H1 (cell line): ENCODE measurements around the gene ARL9. TPM values are rescaled to one million over a fixed set of nuclear protein-coding genes. Genes with fewer than 3 reads are reported as not detected.

Source experiments
- CTCF ChIA-PET: fragments of 300-600 bp; sonication (Branson Sonifier 250); formaldehyde crosslinking; loops from one replicate; lab custom pipeline; 2021; ENCODE audit not compliant: partially characterized antibody; lab: Charles Lee
- POLR2A ChIA-PET: fragments of 300-600 bp; sonication (Branson Sonifier 250); formaldehyde crosslinking; loops from one replicate; lab custom pipeline; 2021; ENCODE audit warnings: inconsistent platforms; ENCODE audit not compliant: partially characterized antibody; lab: Charles Lee
- DNase-seq, 2 experiments: peaks; one replicate each; pipeline versions ENCODE4 v3.0.0 to v3.0.0-alpha.2; 2010 to 2022; ENCODE audit warnings: low spot score in 2 of 2, low read depth in 1 of 2, mixed read lengths in 1 of 2
- FAIRE-seq: peaks from 2 replicates; lab custom pipeline; 2011; peaks lifted over from hg19 to GRCh38; lab: Jason Lieb, UNC
- H2AFZ ChIP-seq: 2 replicates; pipeline ENCODE4 v1.8.1; 2012; ENCODE audit warnings: low read length, inconsistent platforms
- H2AK5ac ChIP-seq: 2 replicates; pipeline ENCODE4 v1.6.1; 2013; ENCODE audit warnings: low read depth, low read length
- H2BK120ac ChIP-seq: replicated peaks from 2 replicates; pipeline ENCODE3; 2013; ENCODE audit warnings: low read depth, low read length, inconsistent platforms
- H2BK12ac ChIP-seq: 2 replicates; pipeline ENCODE4 v1.6.1; 2013; ENCODE audit warnings: low read depth, low read length
- H2BK15ac ChIP-seq: 2 replicates; pipeline ENCODE4 v1.6.1; 2013; ENCODE audit warnings: low read length
- H2BK20ac ChIP-seq: 2 replicates; pipeline ENCODE4 v1.6.1; 2013; ENCODE audit warnings: low read length
- H2BK5ac ChIP-seq: 2 replicates; pipeline ENCODE4 v1.6.1; 2013; ENCODE audit warnings: low read depth, low read length
- H3K14ac ChIP-seq: 2 replicates; pipeline ENCODE4 v1.6.1; 2013; ENCODE audit warnings: inconsistent platforms; ENCODE audit not compliant: insufficient read length
- H3K18ac ChIP-seq: 2 replicates; pipeline ENCODE4 v1.6.1; 2013; ENCODE audit warnings: low read length; ENCODE audit errors: extremely low read depth
- H3K23ac ChIP-seq: 2 replicates; pipeline ENCODE4 v1.6.1; 2013; ENCODE audit warnings: inconsistent platforms; ENCODE audit not compliant: insufficient read length
- H3K23me2 ChIP-seq: 2 replicates; pipeline ENCODE4 v1.6.1; 2013; ENCODE audit warnings: low read depth, low read length
- H3K27ac ChIP-seq: 2 replicates; pipeline ENCODE4 v1.6.1; 2011; ENCODE audit warnings: low read depth, low read length, inconsistent platforms
- H3K27me3 ChIP-seq, 4 experiments: replicated peaks in 1 of 4; 1 replicate in 1 of 4; 2 replicates in 3 of 4; pipeline versions ENCODE4 v1.6.1 to v1.8.1; 2011 to 2013; ENCODE audit warnings: low read length in 3 of 4, mild to moderate bottlenecking in 3 of 4, inconsistent platforms in 2 of 4, mixed read lengths in 2 of 4, moderate library complexity in 1 of 4; ENCODE audit not compliant: control insufficient read depth in 3 of 4, insufficient read depth in 3 of 4; ENCODE audit errors: extremely low read depth in 1 of 4
- H3K36me3 ChIP-seq, 4 experiments: 2 replicates each; pipeline versions ENCODE4 v1.6.1 to v1.8.1; 2011 to 2013; ENCODE audit warnings: mild to moderate bottlenecking in 4 of 4, low read length in 3 of 4, moderate library complexity in 2 of 4, control low read depth in 1 of 4, inconsistent platforms in 1 of 4; ENCODE audit not compliant: insufficient read depth in 4 of 4, control insufficient read depth in 2 of 4
- H3K4ac ChIP-seq: replicated peaks from 2 replicates; pipeline ENCODE3; 2013; ENCODE audit warnings: low read length, low read depth, mixed read lengths, inconsistent platforms; ENCODE audit not compliant: insufficient read length
- H3K4me1 ChIP-seq, 4 experiments: replicated peaks in 1 of 4; 1 replicate in 1 of 4; 2 replicates in 3 of 4; pipeline versions ENCODE4 v1.6.1 to v1.8.1; 2011 to 2013; ENCODE audit warnings: low read length in 3 of 4, inconsistent platforms in 2 of 4, mixed read lengths in 1 of 4; ENCODE audit not compliant: insufficient read depth in 4 of 4, control insufficient read depth in 3 of 4
- H3K4me2 ChIP-seq, 2 experiments: 2 replicates each; pipeline versions ENCODE4 v1.6.1 to v1.8.1; 2011 to 2013; ENCODE audit warnings: low read depth in 2 of 2, low read length in 2 of 2, control low read depth in 1 of 2, inconsistent platforms in 1 of 2, mild to moderate bottlenecking in 1 of 2; ENCODE audit not compliant: insufficient read depth in 1 of 2
- H3K4me3 ChIP-seq, 4 experiments: fragments of 200-600, 300-600 bp in 1 of 4; sonication (generic), shearing (Covaris generic), sonication (Bioruptor Twin) in 1 of 4; 2 replicates each; pipeline versions ENCODE4 v1.5.1 to v1.8.1; 2011 to 2016; ENCODE audit warnings: low read length in 4 of 4, low read depth in 3 of 4, control low read depth in 2 of 4, inconsistent platforms in 2 of 4, mild to moderate bottlenecking in 2 of 4, mixed read lengths in 1 of 4, moderate library complexity in 1 of 4; ENCODE audit not compliant: insufficient read depth in 2 of 4; ENCODE audit errors: extremely low read depth in 1 of 4
- H3K56ac ChIP-seq: replicated peaks from 2 replicates; pipeline ENCODE3; 2013; ENCODE audit warnings: low read depth, mild to moderate bottlenecking, mixed read lengths, low read length, inconsistent platforms; ENCODE audit not compliant: insufficient read length
- H3K79me1 ChIP-seq: 2 replicates; pipeline ENCODE4 v1.6.1; 2013; ENCODE audit warnings: low read depth, low read length, control low read depth
- H3K79me2 ChIP-seq, 2 experiments: 2 replicates each; pipeline versions ENCODE4 v1.6.1 to v1.8.1; 2012 to 2013; ENCODE audit warnings: low read length in 2 of 2, mild to moderate bottlenecking in 2 of 2, inconsistent platforms in 1 of 2; ENCODE audit not compliant: insufficient read depth in 2 of 2, control insufficient read depth in 1 of 2
- H3K9ac ChIP-seq, 4 experiments: replicated peaks in 1 of 4; 1 replicate in 1 of 4; 2 replicates in 3 of 4; pipeline versions ENCODE4 v1.6.1 to v1.8.1; 2011 to 2013; ENCODE audit warnings: low read depth in 3 of 4, low read length in 3 of 4, control low read depth in 2 of 4, mild to moderate bottlenecking in 2 of 4, moderate library complexity in 2 of 4, inconsistent platforms in 1 of 4; ENCODE audit errors: extremely low read depth in 1 of 4
- H3K9me3 ChIP-seq, 2 experiments: 2 replicates each; pipeline versions ENCODE4 v1.6.1 to v1.8.1; 2012 to 2013; ENCODE audit warnings: mild to moderate bottlenecking in 2 of 2, moderate library complexity in 2 of 2, control low read depth in 1 of 2, inconsistent platforms in 1 of 2, low read depth in 1 of 2, low read length in 1 of 2, mixed read lengths in 1 of 2; ENCODE audit not compliant: insufficient read depth in 2 of 2
- H4K20me1 ChIP-seq, 2 experiments: replicated peaks in 1 of 2; 2 replicates each; pipeline versions ENCODE3 to v1.8.1; 2011 to 2013; ENCODE audit warnings: inconsistent platforms in 2 of 2, low read length in 2 of 2, mild to moderate bottlenecking in 1 of 2; ENCODE audit not compliant: insufficient read depth in 2 of 2, control insufficient read depth in 1 of 2
- H4K5ac ChIP-seq: 2 replicates; pipeline ENCODE4 v1.6.1; 2013; ENCODE audit warnings: low read length, low read depth, mixed read lengths, inconsistent platforms; ENCODE audit not compliant: insufficient read length
- H4K8ac ChIP-seq: 2 replicates; pipeline ENCODE4 v1.8.0; 2013; ENCODE audit warnings: mild to moderate bottlenecking, moderate library complexity, low read length, inconsistent platforms; ENCODE audit not compliant: insufficient read depth; ENCODE audit errors: extremely low read depth
- H4K91ac ChIP-seq: replicated peaks from 2 replicates; pipeline ENCODE3; 2013; ENCODE audit warnings: low read length, mixed read lengths, inconsistent platforms; ENCODE audit not compliant: insufficient read length
- BACH1 ChIP-seq: IDR thresholded peaks from 2 replicates; pipeline ENCODE4 v1.6.1; 2012; ENCODE audit warnings: low read length, improper control_type of control experiment
- BCL11A ChIP-seq, 2 experiments: IDR thresholded peaks; one replicate each; pipeline ENCODE4 v1.6.1; 2011; ENCODE audit warnings: low read depth in 2 of 2, low read length in 2 of 2, mild to moderate bottlenecking in 2 of 2
- POLR2A ChIP-seq, 2 experiments: IDR thresholded peaks; 1 replicate in 1 of 2; 2 replicates in 1 of 2; pipeline ENCODE4 v1.6.1; 2011; ENCODE audit warnings: low read depth in 2 of 2, low read length in 2 of 2, mild to moderate bottlenecking in 2 of 2; ENCODE audit errors: control extremely low read depth in 1 of 2
- polyA plus RNA-seq, 7 experiments: library from polyadenylated mRNA; depleted of rRNA in 3 of 7; stranded (reverse) in 5 of 7; unstranded in 2 of 7; fragments of >200 nt in 5 of 7; fragments of 200-250 nt in 2 of 7; gene quantifications; 1 replicate in 5 of 7; 2 replicates in 1 of 7; 4 replicates in 1 of 7; pipeline versions ENCODE4 v1.2.1 to v1.2.3, GENCODE V29; 2011 to 2013; ENCODE audit warnings: missing spikeins in 2 of 7, mixed read lengths in 2 of 7
- total RNA-seq: library from RNA; stranded (reverse); fragmentation: NEBNext Ultra II Directional; extraction: Animal tissue kit (Norgen Biotek cat#: 25700); gene quantifications from 2 replicates; pipeline ENCODE4 v1.2.1, GENCODE V29; 2021
- TF ChIP-seq, protein P1 (sequence below): IDR thresholded peaks from 2 replicates; pipeline ENCODE4 v1.6.1; 2012; ENCODE audit warnings: low read length, inconsistent platforms

The ARL9 gene
- total and polyA plus RNA-seq, 2 of the 8 experiments (the other 6 are each of a cell fraction or from before 2014, with no cell fraction given), result 0.60 to 0.76 TPM

DNA sequence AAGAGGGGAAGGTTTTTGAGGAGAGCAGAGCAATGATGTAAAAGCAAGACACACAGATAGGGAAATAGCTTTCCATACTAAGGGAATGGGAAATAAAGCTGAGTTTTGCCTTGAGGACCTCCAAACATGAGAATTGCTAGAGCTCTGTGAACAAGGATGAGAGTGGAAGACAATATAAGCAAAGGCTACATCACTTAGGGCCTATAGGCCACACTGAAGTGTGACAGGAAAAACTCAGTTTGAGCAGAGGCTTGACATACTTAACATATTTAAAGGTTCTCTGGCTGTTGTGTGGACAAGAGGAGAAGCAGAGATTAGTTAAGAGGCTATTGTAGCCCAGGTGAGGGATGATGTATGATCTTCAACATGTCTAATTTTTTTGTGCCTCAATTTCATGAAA, 43.4 kb upstream of the ARL9 start:
- H2AFZ ChIP-seq, result no peak overlapping the region
- H3K4me3 ChIP-seq, result no peak overlapping the region
- H3K36me3 ChIP-seq, result peaks cover 16 to 56% (median 48%) of the 10 kb centered on the region in 4 experiments
- no peak overlapping the region for H2AK5ac ChIP-seq
- ChIA-PET POLR2A (interaction anchor here (0.7 to 12.0 kb wide), 8 partner anchors 10 to 69 kb away, joined by 3 to 121 read pairs (median 4); partner anchors contain the start of genes PAICS and PPAT), CTCF (no interaction called here)
- H3K4me1 ChIP-seq, result no peaks in the 10 kb centered on the region
- H3K18ac ChIP-seq, result no peak overlapping the region
- no peak overlapping the region for H4K8ac ChIP-seq
- peaks cover 9 to 18% of the 10 kb centered on the region in 2 experiments for H4K20me1 ChIP-seq
- FAIRE-seq, result no peak
- no peak overlapping the region for H3K23ac ChIP-seq
- no peak overlapping the region for H3K27ac ChIP-seq
- H3K4ac ChIP-seq, result no peak overlapping the region
- H3K23me2 ChIP-seq, result peaks cover 5% of the 10 kb centered on the region; the same call in 1 of the 2 replicates
- H3K27me3 ChIP-seq, result no peaks in the 10 kb centered on the region
- H2BK5ac ChIP-seq, result no peak overlapping the region
- no peak overlapping the region for H2BK120ac ChIP-seq
- no peak overlapping the region for H2BK12ac ChIP-seq
- no peak overlapping the region for H4K5ac ChIP-seq
- H3K9ac ChIP-seq, result no peak overlapping the region
- TF ChIP-seq BACH1 (no peak), BCL11A (IDR thresholded peaks at IDR 0.05; ENCODE audit: low read depth in 2 of 2, low read length in 2 of 2) (no peak), POLR2A (IDR thresholded peaks at IDR 0.05; ENCODE audit: control extremely low read depth in 1 of 2, low read depth in 2 of 2, low read length in 2 of 2) (peak in 1 of 2 experiments; percentile 65; a peak in 1 of 3 replicates)
- TF ChIP-seq, protein P1, sequence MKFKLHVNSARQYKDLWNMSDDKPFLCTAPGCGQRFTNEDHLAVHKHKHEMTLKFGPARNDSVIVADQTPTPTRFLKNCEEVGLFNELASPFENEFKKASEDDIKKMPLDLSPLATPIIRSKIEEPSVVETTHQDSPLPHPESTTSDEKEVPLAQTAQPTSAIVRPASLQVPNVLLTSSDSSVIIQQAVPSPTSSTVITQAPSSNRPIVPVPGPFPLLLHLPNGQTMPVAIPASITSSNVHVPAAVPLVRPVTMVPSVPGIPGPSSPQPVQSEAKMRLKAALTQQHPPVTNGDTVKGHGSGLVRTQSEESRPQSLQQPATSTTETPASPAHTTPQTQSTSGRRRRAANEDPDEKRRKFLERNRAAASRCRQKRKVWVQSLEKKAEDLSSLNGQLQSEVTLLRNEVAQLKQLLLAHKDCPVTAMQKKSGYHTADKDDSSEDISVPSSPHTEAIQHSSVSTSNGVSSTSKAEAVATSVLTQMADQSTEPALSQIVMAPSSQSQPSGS, result no peak
- no peak overlapping the region for H3K56ac ChIP-seq
- H3K14ac ChIP-seq, result no peak overlapping the region
- no peak overlapping the region for H3K4me2 ChIP-seq
- no peak overlapping the region for H4K91ac ChIP-seq
- H3K9me3 ChIP-seq, result no peaks in the 10 kb centered on the region
- H3K79me2 ChIP-seq, result peaks cover 0 to 25% of the 10 kb centered on the region in 2 experiments; a peak in 2 of 4 replicates
- no peak for DNase-seq
- no peak overlapping the region for H2BK20ac ChIP-seq
- H2BK15ac ChIP-seq, result no peak overlapping the region
- H3K79me1 ChIP-seq, result no peaks in the 10 kb centered on the region; the same call in 1 of the 2 replicates
